ENCODE results near the gene ASTN1. TPM values are rescaled to one million over a fixed set of nuclear protein-coding genes. Genes with fewer than 3 reads are reported as not detected.

Gene ASTN1
- total RNA-seq, 3 donors from 2014 or later (not counting 1 experiment from before 2014, with no cell fraction given): not detected

DNA sequence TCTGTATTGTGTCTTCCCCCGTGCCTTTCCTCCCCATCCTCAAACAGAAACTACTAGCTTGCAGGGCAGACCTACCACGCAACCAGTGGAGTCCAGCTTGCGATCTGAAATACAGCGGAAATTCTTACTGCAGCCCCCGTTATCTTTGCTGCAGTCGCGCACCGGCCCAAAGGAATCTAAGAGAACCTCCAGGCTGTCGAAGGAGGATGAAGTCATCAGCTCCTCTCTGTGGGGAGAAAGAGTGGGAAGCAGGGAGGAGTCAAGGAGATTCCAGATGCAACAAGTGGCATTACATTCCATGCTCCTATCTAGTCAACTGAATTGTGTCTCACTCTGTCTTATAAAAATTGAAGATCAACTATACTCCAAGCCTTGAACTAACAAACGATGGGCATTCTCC lies 206.9 kb downstream of the ASTN1 start:
- WGBS (ENCODE audit: insufficient coverage): 88% methylated on average over 10 of the region's 10 CpGs
- Histone ChIP-seq H3K4me3 (ENCODE audit: low read length) (no peak overlapping the region), H3K27ac (ENCODE audit: low read length) (no peak overlapping the region), H3K27me3 (ENCODE audit: control insufficient read depth, insufficient read depth, low read length) (no peaks in the 10 kb centered on the region), H3K4me1 (ENCODE audit: control insufficient read depth, insufficient read depth, low read length) (no peaks in the 10 kb centered on the region), H3K36me3 (ENCODE audit: control insufficient read depth, insufficient read depth, low read length) (no peaks in the 10 kb centered on the region), H3K9me3 (ENCODE audit: control insufficient read depth, insufficient read depth, low read length) (no peaks in the 10 kb centered on the region)
- no peak for DNase-seq
- TF ChIP-seq, protein P1, sequence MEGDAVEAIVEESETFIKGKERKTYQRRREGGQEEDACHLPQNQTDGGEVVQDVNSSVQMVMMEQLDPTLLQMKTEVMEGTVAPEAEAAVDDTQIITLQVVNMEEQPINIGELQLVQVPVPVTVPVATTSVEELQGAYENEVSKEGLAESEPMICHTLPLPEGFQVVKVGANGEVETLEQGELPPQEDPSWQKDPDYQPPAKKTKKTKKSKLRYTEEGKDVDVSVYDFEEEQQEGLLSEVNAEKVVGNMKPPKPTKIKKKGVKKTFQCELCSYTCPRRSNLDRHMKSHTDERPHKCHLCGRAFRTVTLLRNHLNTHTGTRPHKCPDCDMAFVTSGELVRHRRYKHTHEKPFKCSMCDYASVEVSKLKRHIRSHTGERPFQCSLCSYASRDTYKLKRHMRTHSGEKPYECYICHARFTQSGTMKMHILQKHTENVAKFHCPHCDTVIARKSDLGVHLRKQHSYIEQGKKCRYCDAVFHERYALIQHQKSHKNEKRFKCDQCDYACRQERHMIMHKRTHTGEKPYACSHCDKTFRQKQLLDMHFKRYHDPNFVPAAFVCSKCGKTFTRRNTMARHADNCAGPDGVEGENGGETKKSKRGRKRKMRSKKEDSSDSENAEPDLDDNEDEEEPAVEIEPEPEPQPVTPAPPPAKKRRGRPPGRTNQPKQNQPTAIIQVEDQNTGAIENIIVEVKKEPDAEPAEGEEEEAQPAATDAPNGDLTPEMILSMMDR (IDR thresholded peaks at IDR 0.05): no peak
- H3K4me3 Mint-ChIP-seq: no peak overlapping the region
- peaks cover 0 to 2% of the 10 kb centered on the region in 2 donors for H3K9me3 Mint-ChIP-seq
- intact Hi-C loops (cut with micrococcal nuclease): no loop called here
- no peaks in the 10 kb centered on the region for H3K27me3 Mint-ChIP-seq (ENCODE audit: low read depth in 2 of 2)
- H3K27ac Mint-ChIP-seq: no peak overlapping the region
- no peak for ATAC-seq
- no peaks in the 10 kb centered on the region for H3K4me1 Mint-ChIP-seq
- H3K36me3 Mint-ChIP-seq: no peaks in the 10 kb centered on the region

DNA sequence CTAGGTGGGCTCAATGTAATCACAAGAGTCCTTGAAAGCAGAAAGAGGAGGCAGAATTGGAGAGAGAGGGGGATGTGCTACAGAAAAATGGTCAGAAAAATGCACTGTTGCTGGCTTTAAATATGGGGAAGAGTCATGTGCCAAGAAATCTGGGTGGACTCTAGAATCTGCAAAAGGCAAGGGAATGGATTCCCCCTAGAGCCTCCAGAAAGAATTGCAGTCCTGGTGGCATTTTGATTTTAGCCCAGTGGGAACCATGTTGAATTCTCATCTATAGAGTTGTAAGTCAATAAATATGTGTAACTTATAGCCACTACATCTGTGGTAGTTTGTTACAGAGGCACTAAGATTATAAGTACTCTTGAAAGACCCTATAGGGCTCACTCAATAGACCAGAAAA lies 210.3 kb downstream of the ASTN1 start:
- TF ChIP-seq, protein P1 (IDR thresholded peaks at IDR 0.05): no peak

DNA sequence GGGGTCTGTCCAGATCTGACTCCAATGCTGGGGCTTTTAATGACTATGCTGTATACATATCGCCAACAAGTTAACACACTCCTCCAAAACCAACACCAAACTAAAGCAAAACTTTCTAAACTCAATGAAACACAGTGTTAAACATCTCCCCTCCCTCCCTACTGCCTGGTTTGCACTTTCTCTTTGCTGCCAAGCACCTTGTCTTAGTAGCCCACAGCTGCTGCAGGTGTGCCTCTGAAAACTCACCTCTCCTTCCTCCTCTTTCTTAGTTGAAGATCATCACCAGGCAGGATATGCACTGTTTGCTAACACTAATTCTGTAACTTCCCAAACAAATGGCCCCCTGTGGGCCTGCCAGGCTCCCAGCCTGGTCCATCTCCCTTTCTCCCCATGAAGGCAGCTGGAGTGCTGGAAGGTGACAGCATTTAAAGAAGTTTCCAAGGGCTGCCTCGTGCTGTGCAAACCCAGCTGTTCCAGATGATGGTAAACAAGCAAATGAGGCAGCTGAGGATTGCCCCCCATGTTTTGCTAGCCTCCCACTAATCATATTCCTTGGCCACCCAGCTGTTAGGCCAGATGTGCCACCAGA lies 213.7 kb downstream of the ASTN1 start:
- H3K4me3 Mint-ChIP-seq: no peak overlapping the region
- no peaks in the 10 kb centered on the region for H3K27me3 Mint-ChIP-seq (ENCODE audit: low read depth in 2 of 2)

More for the DNA sequence above, 210.3 kb downstream of the ASTN1 start:
- intact Hi-C loops (cut with micrococcal nuclease): no loop called here
- no peaks in the 10 kb centered on the region for H3K27me3 ChIP-seq (ENCODE audit: control insufficient read depth, insufficient read depth, low read length)
- H3K4me3 ChIP-seq (ENCODE audit: low read length): no peak overlapping the region
- no peaks in the 10 kb centered on the region for H3K4me1 Mint-ChIP-seq
- H3K4me1 ChIP-seq (ENCODE audit: control insufficient read depth, insufficient read depth, low read length): no peaks in the 10 kb centered on the region
- DNase-seq: no peak
- no peak for ATAC-seq
- no peaks in the 10 kb centered on the region for H3K27me3 Mint-ChIP-seq (ENCODE audit: low read depth in 2 of 2)
- no peaks in the 10 kb centered on the region for H3K9me3 Mint-ChIP-seq
- H3K36me3 ChIP-seq (ENCODE audit: control insufficient read depth, insufficient read depth, low read length): no peaks in the 10 kb centered on the region
- H3K9me3 ChIP-seq (ENCODE audit: control insufficient read depth, insufficient read depth, low read length): no peaks in the 10 kb centered on the region
- H3K4me3 Mint-ChIP-seq: no peak overlapping the region
- no peak overlapping the region for H3K27ac Mint-ChIP-seq
- H3K36me3 Mint-ChIP-seq: no peaks in the 10 kb centered on the region
- H3K27ac ChIP-seq (ENCODE audit: low read length): no peak overlapping the region

More for the DNA sequence above, 213.7 kb downstream of the ASTN1 start:
- H3K9me3 ChIP-seq (ENCODE audit: control insufficient read depth, insufficient read depth, low read length): no peaks in the 10 kb centered on the region
- no peaks in the 10 kb centered on the region for H3K27me3 ChIP-seq (ENCODE audit: control insufficient read depth, insufficient read depth, low read length)
- DNase-seq (no peak), ATAC-seq (no peak)
- no peaks in the 10 kb centered on the region for H3K36me3 ChIP-seq (ENCODE audit: control insufficient read depth, insufficient read depth, low read length)
- no peak overlapping the region for H3K4me3 ChIP-seq (ENCODE audit: low read length)
- no peak overlapping the region for H3K27ac Mint-ChIP-seq
- intact Hi-C loops (cut with micrococcal nuclease): no loop called here
- TF ChIP-seq, protein P1 (IDR thresholded peaks at IDR 0.05): no peak
- H3K9me3 Mint-ChIP-seq: peaks cover 0 to under 1% of the 10 kb centered on the region in 2 donors
- H3K4me1 ChIP-seq (ENCODE audit: control insufficient read depth, insufficient read depth, low read length): no peaks in the 10 kb centered on the region
- no peak overlapping the region for H3K27ac ChIP-seq (ENCODE audit: low read length)
- H3K36me3 Mint-ChIP-seq: no peaks in the 10 kb centered on the region
- H3K4me1 Mint-ChIP-seq: no peaks in the 10 kb centered on the region
- 59% methylated on average over 2 of the region's 2 CpGs for WGBS (ENCODE audit: insufficient coverage)

Data from natural killer cell (primary cell).